H7 (cell line): ENCODE results near the gene ANAPC16. TPM values are rescaled to one million over a fixed set of nuclear protein-coding genes. Genes with fewer than 3 reads are reported as not detected.

Experiments used
- total RNA-seq: library from RNA; depleted of rRNA; stranded (reverse); fragments of >200 nt; shearing (Covaris generic); gene quantifications from 2 replicates; pipeline ENCODE4 v1.2.3, GENCODE V29; 2014; rRNA removed

ANAPC16 gene
- total RNA-seq, 1 experiment from 2014 or later, result 56.6 TPM

Other genes starting within 250 kb of the ANAPC16 start
- gene SPOCK2, start 127.5 kb upstream of the ANAPC16 start, total RNA-seq, result 1.3 TPM in 2 replicates
- gene ASCC1, start 264 bp downstream of the ANAPC16 start, total RNA-seq, result 28.0 and 35.4 TPM in 2 replicates
- 54.2 and 123 TPM in 2 replicates for gene DDIT4, start 57.9 kb downstream of the ANAPC16 start, total RNA-seq
- 18.8 and 19.3 TPM in 2 replicates for gene DNAJB12, start 138.9 kb downstream of the ANAPC16 start, total RNA-seq